Activated gamma-delta T cell treated with Interleukin-2 at 50 U/mL for 16 hours (primary cell): ENCODE results near the gene ATG7.
"Not testable (repeated sequence)": the region's sequence is repeated elsewhere in the genome, so short reads cannot be mapped to it uniquely, and the experiment has no call there.

ENCODE experiments used
- DNase-seq: peaks from one replicate; pipeline ENCODE4 v3.0.0-alpha.2; 2020

Gene ATG7

GRCh38 chr3:11391174-11391879 is 119.1 kb downstream of the ATG7 start:
- no peak for DNase-seq

GRCh38 chr3:11392014-11392859 is 120.0 kb downstream of the ATG7 start:
- DNase-seq: no peak

- DNase-seq: no peak
Observed at GRCh38 chr3:11392860-11393114, 120.6 kb downstream of the ATG7 start.

GRCh38 chr3:11393401-11393800 is 121.2 kb downstream of the ATG7 start:
- no peak for DNase-seq

GRCh38 chr3:11394392-11394791 is 122.2 kb downstream of the ATG7 start:
- no peak for DNase-seq

GRCh38 chr3:11400213-11400612 is 128.0 kb downstream of the ATG7 start:
- DNase-seq: no peak

- DNase-seq: no peak
Observed at GRCh38 chr3:11401434-11401833, 129.2 kb downstream of the ATG7 start.

- DNase-seq: no peak
Observed at GRCh38 chr3:11405323-11405722, 133.1 kb downstream of the ATG7 start.

GRCh38 chr3:11407644-11408043 is 135.4 kb downstream of the ATG7 start:
- DNase-seq: no peak

GRCh38 chr3:11408324-11408859 is 136.2 kb downstream of the ATG7 start:
- not testable (repeated sequence) for DNase-seq

GRCh38 chr3:11410564-11410963 is 138.4 kb downstream of the ATG7 start:
- DNase-seq: no peak

- DNase-seq: no peak
Observed at GRCh38 chr3:11411956-11412355, 139.8 kb downstream of the ATG7 start.

- no peak for DNase-seq
Observed at GRCh38 chr3:11413071-11413470, 140.9 kb downstream of the ATG7 start.

GRCh38 chr3:11415099-11415498 is 142.9 kb downstream of the ATG7 start:
- DNase-seq: no peak

- no peak for DNase-seq
Observed at GRCh38 chr3:11420066-11420465, 147.9 kb downstream of the ATG7 start.

- DNase-seq: no peak
Observed at GRCh38 chr3:11422291-11422690, 150.1 kb downstream of the ATG7 start.

- DNase-seq: no peak
Observed at GRCh38 chr3:11423868-11424267, 151.7 kb downstream of the ATG7 start.

GRCh38 chr3:11424277-11424676 is 152.1 kb downstream of the ATG7 start:
- no peak for DNase-seq

GRCh38 chr3:11430207-11430606 is 158.0 kb downstream of the ATG7 start:
- DNase-seq: no peak

GRCh38 chr3:11430624-11431023 is 158.4 kb downstream of the ATG7 start:
- no peak for DNase-seq

GRCh38 chr3:11431319-11431718 is 159.1 kb downstream of the ATG7 start:
- no peak for DNase-seq

- no peak for DNase-seq
Observed at GRCh38 chr3:11434017-11434526, 161.9 kb downstream of the ATG7 start.

- no peak for DNase-seq
Observed at GRCh38 chr3:11434563-11435096, 162.4 kb downstream of the ATG7 start.
